CD14-positive monocyte (primary cell): ENCODE results near the gene SLC22A23. TPM values are rescaled to one million over a fixed set of nuclear protein-coding genes. Genes with fewer than 3 reads are reported as not detected.
A peak's percentile ranks its signal among the peaks of the same experiment; 100 is the strongest.

Experiments used
- DNase-seq, 3 donors: peaks; one replicate each; pipeline ENCODE4 v3.0.0-alpha.2; 2011 to 2022
- H2AFZ ChIP-seq: 2 replicates; pipeline ENCODE4 v1.6.0; 2012; ENCODE audit warnings: mild to moderate bottlenecking, low read depth, low read length, inconsistent platforms; ENCODE audit not compliant: insufficient read depth, poor library complexity, severe bottlenecking
- H3K27ac ChIP-seq, 2 donors: 1 replicate in 1 of 2; 2 replicates in 1 of 2; pipeline ENCODE4 v1.5.1; 2012 to 2013; ENCODE audit warnings: low read length in 2 of 2, control low read depth in 1 of 2, inconsistent platforms in 1 of 2, low read depth in 1 of 2, mild to moderate bottlenecking in 1 of 2
- H3K27me3 ChIP-seq, 2 donors: one replicate each; pipeline versions ENCODE4 v1.6.0 to v1.6.1; 2011 to 2013; ENCODE audit warnings: low read length in 2 of 2; ENCODE audit not compliant: control insufficient read depth in 2 of 2, insufficient read depth in 2 of 2
- H3K36me3 ChIP-seq, 2 donors: replicated peaks in 1 of 2; 1 replicate in 1 of 2; 2 replicates in 1 of 2; pipeline versions ENCODE4 v1.5.1 to v1.6.1; 2012 to 2013; ENCODE audit warnings: low read length in 2 of 2, control low read depth in 1 of 2, inconsistent platforms in 1 of 2, mild to moderate bottlenecking in 1 of 2; ENCODE audit not compliant: insufficient read depth in 2 of 2, control insufficient read depth in 1 of 2
- H3K4me1 ChIP-seq, 2 donors: 1 replicate in 1 of 2; 2 replicates in 1 of 2; pipeline versions ENCODE4 v1.5.1 to v1.6.1; 2012 to 2013; ENCODE audit warnings: low read length in 2 of 2, control low read depth in 1 of 2, inconsistent platforms in 1 of 2, mild to moderate bottlenecking in 1 of 2, moderate library complexity in 1 of 2; ENCODE audit not compliant: insufficient read depth in 2 of 2, control insufficient read depth in 1 of 2
- H3K4me2 ChIP-seq: replicated peaks from 2 replicates; pipeline ENCODE3; 2012; ENCODE audit warnings: low read length, moderate library complexity, mild to moderate bottlenecking; ENCODE audit not compliant: poor library complexity, severe bottlenecking; ENCODE audit errors: extremely low read depth
- H3K4me3 ChIP-seq, 3 experiments: fragments of 200-600 bp in 1 of 3; sonication (generic) in 1 of 3; replicated peaks in 1 of 3; 1 replicate in 2 of 3; 2 replicates in 1 of 3; pipeline ENCODE4 v1.5.1; 2011 to 2013; ENCODE audit warnings: low read length in 3 of 3, mild to moderate bottlenecking in 3 of 3, control low read depth in 2 of 3, low read depth in 2 of 3, inconsistent platforms in 1 of 3, moderate library complexity in 1 of 3
- H3K79me2 ChIP-seq: 2 replicates; pipeline ENCODE4 v1.6.0; 2012; ENCODE audit warnings: mild to moderate bottlenecking, control low read depth, inconsistent platforms, low read length, moderate library complexity; ENCODE audit not compliant: insufficient read depth
- H3K9ac ChIP-seq: 2 replicates; pipeline ENCODE4 v1.6.0; 2017; ENCODE audit warnings: low read length, mild to moderate bottlenecking; ENCODE audit not compliant: insufficient read depth, poor library complexity, severe bottlenecking
- H3K9me3 ChIP-seq, 2 donors: replicated peaks in 1 of 2; 1 replicate in 1 of 2; 2 replicates in 1 of 2; pipeline versions ENCODE4 v1.5.1 to v1.6.1; 2012 to 2013; ENCODE audit warnings: low read length in 2 of 2, control low read depth in 1 of 2; ENCODE audit not compliant: control insufficient read depth in 1 of 2, insufficient read depth in 1 of 2
- H4K20me1 ChIP-seq: 2 replicates; pipeline ENCODE4 v1.6.0; 2012; ENCODE audit warnings: mild to moderate bottlenecking, low read length, control low read depth, moderate library complexity; ENCODE audit not compliant: insufficient read depth
- H3K27ac Mint-ChIP-seq, 7 donors: one replicate each; pipeline ENCODE4 v1.8.0; 2020; ENCODE audit warnings: mild to moderate bottlenecking in 7 of 7, mixed read lengths in 7 of 7, moderate library complexity in 6 of 7, inconsistent platforms in 2 of 7
- H3K27me3 Mint-ChIP-seq, 3 donors: one replicate each; pipeline ENCODE4 v1.8.0; 2021 to 2022; ENCODE audit warnings: low read depth in 3 of 3, mild to moderate bottlenecking in 3 of 3, mixed read lengths in 3 of 3, moderate library complexity in 3 of 3, inconsistent platforms in 1 of 3
- H3K36me3 Mint-ChIP-seq, 2 donors: one replicate each; pipeline ENCODE4 v1.8.0; 2020; ENCODE audit warnings: mixed read lengths in 2 of 2, inconsistent platforms in 1 of 2, mild to moderate bottlenecking in 1 of 2
- H3K4me1 Mint-ChIP-seq: one replicate; pipeline ENCODE4 v1.8.0; 2020; ENCODE audit warnings: mild to moderate bottlenecking, mixed read lengths
- H3K4me3 Mint-ChIP-seq, 2 donors: one replicate each; pipeline ENCODE4 v1.8.0; 2020; ENCODE audit warnings: mild to moderate bottlenecking in 2 of 2, mixed read lengths in 2 of 2, moderate library complexity in 1 of 2
- H3K9me3 Mint-ChIP-seq, 7 donors: one replicate each; pipeline ENCODE4 v1.8.0; 2020 to 2022; ENCODE audit warnings: mixed read lengths in 7 of 7, mild to moderate bottlenecking in 6 of 7, moderate library complexity in 6 of 7, inconsistent platforms in 2 of 7
- WGBS: methylation state at CpG from one replicate; pipeline ENCODE4 v1.1.5; 2013; ENCODE audit warnings: missing lambda C conversion rate; ENCODE audit not compliant: insufficient coverage; 5-methylcytosine and 5-hydroxymethylcytosine counted together
- intact Hi-C, 2 donors: fragments of 100-400 bp; cut with micrococcal nuclease; formaldehyde crosslinking; loops; one replicate each; pipeline versions ENCODE4 v1.15.0 to v1.15.1; 2023
- polyA plus RNA-seq, 3 donors: library from polyadenylated mRNA; depleted of rRNA in 1 of 3; unstranded in 2 of 3; stranded (reverse) in 1 of 3; fragments of 300-500 nt in 2 of 3; fragments of >200 nt in 1 of 3; fragmentation: Illumina TruSeq in 2 of 3; gene quantifications; 1 replicate in 2 of 3; 2 replicates in 1 of 3; pipeline ENCODE4 v1.2.3, GENCODE V29; 2012 to 2021
- TF ChIP-seq, protein P1 (sequence below): fragments of 200-600 bp; IDR thresholded peaks from one replicate; pipeline ENCODE4 v1.8.0; 2022; ENCODE audit warnings: antibody characterized with exemption, mild to moderate bottlenecking

SLC22A23 gene
- polyA plus RNA-seq, 3 donors: 0.08 TPM; not detected in 2

DNA sequence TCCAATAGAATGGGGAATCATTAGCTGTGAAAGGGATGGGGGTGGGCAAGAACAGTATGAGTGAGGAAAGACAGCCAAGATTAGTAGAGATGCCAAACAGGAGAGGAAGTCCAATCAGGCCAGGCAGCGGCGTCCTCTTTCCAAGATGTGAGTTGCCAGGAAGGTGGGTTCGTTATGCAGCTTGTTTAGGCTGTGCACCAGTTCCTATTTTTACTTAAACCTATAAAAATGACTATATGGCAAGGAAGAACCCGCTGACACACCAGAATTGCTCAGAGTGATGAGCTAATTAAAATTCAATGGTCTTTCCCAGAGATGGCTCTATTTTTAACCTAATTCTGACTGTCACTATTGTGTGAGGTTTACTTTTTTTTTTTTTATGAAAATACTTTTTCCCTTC, 88.2 kb downstream of the SLC22A23 start:
- H3K9me3 Mint-ChIP-seq: no peaks in the 10 kb centered on the region
- H3K27ac Mint-ChIP-seq: peak overlapping the region in 2 of 7 donors; percentile 10 to 36
- no peak overlapping the region for H3K4me2 ChIP-seq
- peaks cover 17% of the 10 kb centered on the region for H3K4me1 Mint-ChIP-seq
- H3K36me3 Mint-ChIP-seq: no peaks in the 10 kb centered on the region
- H3K27ac ChIP-seq: no peak overlapping the region
- intact Hi-C loops: no loop called here
- DNase-seq: peak in 1 of 3 donors; percentile 67
- H3K4me3 ChIP-seq: no peak overlapping the region
- no peak overlapping the region for H2AFZ ChIP-seq
- H3K4me1 ChIP-seq: peaks cover 18 to 23% of the 10 kb centered on the region in 2 donors
- WGBS: no CpG with 5 or more reads among the region's 4 CpGs
- no peaks in the 10 kb centered on the region for H3K9me3 ChIP-seq
- TF ChIP-seq, protein P1, sequence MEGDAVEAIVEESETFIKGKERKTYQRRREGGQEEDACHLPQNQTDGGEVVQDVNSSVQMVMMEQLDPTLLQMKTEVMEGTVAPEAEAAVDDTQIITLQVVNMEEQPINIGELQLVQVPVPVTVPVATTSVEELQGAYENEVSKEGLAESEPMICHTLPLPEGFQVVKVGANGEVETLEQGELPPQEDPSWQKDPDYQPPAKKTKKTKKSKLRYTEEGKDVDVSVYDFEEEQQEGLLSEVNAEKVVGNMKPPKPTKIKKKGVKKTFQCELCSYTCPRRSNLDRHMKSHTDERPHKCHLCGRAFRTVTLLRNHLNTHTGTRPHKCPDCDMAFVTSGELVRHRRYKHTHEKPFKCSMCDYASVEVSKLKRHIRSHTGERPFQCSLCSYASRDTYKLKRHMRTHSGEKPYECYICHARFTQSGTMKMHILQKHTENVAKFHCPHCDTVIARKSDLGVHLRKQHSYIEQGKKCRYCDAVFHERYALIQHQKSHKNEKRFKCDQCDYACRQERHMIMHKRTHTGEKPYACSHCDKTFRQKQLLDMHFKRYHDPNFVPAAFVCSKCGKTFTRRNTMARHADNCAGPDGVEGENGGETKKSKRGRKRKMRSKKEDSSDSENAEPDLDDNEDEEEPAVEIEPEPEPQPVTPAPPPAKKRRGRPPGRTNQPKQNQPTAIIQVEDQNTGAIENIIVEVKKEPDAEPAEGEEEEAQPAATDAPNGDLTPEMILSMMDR: no peak
- H3K9ac ChIP-seq: no peak overlapping the region
- no peaks in the 10 kb centered on the region for H3K36me3 ChIP-seq
- no peaks in the 10 kb centered on the region for H3K79me2 ChIP-seq
- H3K27me3 Mint-ChIP-seq: peaks cover 6 to 15% (median 9%) of the 10 kb centered on the region in 3 donors
- no peak overlapping the region for H3K4me3 Mint-ChIP-seq
- no peaks in the 10 kb centered on the region for H3K27me3 ChIP-seq
- H4K20me1 ChIP-seq: no peaks in the 10 kb centered on the region

DNA sequence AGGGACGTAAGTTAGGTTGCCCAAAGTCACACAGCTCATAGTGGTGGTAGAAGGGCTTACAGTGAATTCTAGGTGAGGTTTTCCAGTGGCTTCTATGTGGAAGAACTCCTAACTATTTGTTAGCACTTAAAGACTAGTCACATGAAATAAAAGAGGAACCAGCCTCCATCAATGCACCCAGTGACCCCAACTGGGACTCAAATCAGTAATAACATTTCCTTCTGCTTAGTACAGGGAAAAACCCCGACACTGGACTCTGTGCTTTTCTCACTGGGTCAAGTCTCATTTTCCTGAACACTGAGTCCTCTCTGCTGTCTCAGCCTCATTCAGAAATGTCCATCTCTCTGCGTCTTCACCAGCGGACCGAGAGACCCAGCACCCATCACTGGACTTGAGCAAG, 89.2 kb downstream of the SLC22A23 start:
- WGBS: 67% methylated on average over 3 of the region's 5 CpGs
- intact Hi-C loops: no loop called here
- H4K20me1 ChIP-seq: no peaks in the 10 kb centered on the region
- Mint-ChIP-seq H3K4me1 (peaks cover 15% of the 10 kb centered on the region), H3K36me3 (no peaks in the 10 kb centered on the region), H3K27ac (peak overlapping the region in 5 of 7 donors; percentile 52 to 82 (median 64)), H3K4me3 (peak overlapping the region in 1 of 2 donors; percentile 48), H3K9me3 (no peaks in the 10 kb centered on the region), H3K27me3 (peaks cover 6 to 17% (median 9%) of the 10 kb centered on the region in 3 donors)
- no peaks in the 10 kb centered on the region for H3K36me3 ChIP-seq
- H3K4me2 ChIP-seq: peak overlapping the region; percentile 40
- no peaks in the 10 kb centered on the region for H3K27me3 ChIP-seq
- no peak overlapping the region for H2AFZ ChIP-seq
- no peaks in the 10 kb centered on the region for H3K9me3 ChIP-seq
- H3K4me1 ChIP-seq: peaks cover 18 to 23% of the 10 kb centered on the region in 2 donors
- TF ChIP-seq, protein P1: no peak
- peak overlapping the region in 1 of 2 donors; percentile 50 for H3K27ac ChIP-seq
- no peak overlapping the region for H3K9ac ChIP-seq
- DNase-seq: peak; percentile 43 to 84 (median 50)
- no peak overlapping the region for H3K4me3 ChIP-seq
- H3K79me2 ChIP-seq: no peaks in the 10 kb centered on the region
